GM19238 (cell line): ENCODE measurements around the gene TYMP.

ENCODE experiments used
- DNase-seq: peaks from one replicate; pipeline ENCODE4 v3.0.0; 2011; ENCODE audit warnings: low spot score; ENCODE audit not compliant: insufficient read length

Gene TYMP

GRCh38 chr22:50529897-50530579 lies at the start of gene TYMP:
TSS of gene TYMP (minus strand) at chr22:50530012. CDS start at chr22:50529709, 303 bp downstream.
- peak; percentile 71 for DNase-seq

- no peak for DNase-seq
Measured at GRCh38 chr22:50578776-50579310, 49.0 kb upstream of the TYMP start.

DNA sequence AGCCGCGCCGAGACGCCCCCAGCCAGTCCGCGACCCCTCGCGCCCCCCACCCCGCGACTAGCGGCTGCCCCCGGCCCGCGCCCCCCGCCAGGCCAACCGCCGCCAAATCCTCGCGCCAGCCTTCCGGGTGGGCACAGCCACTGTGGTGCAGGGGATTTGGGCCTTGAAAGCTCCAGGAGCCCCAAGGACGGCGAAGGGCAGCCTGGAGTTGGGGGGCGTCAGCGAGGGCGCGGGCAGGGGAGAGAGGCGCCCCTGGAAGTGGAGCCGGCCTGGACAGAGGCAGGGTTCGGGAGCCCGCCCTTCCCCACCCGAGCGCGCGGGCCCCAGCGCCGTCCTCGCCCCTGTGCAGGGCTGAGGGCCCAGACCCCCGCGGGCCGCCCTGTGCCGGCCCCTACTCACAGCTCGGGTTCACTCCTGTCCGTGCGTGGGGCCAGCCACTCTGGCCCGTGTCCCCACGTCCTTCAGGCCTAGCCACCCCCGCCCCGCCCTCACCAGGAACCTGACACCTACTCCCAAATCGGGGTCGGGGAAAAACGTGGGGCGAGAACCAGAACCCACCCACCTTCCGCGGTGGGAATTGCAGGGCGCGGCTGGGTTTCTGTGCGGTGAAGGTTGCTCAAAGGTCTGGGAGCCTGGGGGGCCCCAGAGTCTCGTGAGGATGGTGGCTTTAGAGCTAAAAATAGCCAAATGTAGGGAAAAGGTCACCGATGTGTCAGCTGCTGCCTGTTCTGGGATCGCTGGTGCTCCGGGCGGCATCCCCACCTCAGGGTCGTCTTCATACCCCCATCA lies 48.4 kb upstream of the TYMP start, which contains the start of gene CPT1B:
CPT1B (minus strand) TSS at position 441 of the 789 bp plus-strand sequence. CDS start 512 bp downstream, outside the sequence.
- DNase-seq, result no peak

- no peak for DNase-seq
Measured at GRCh38 chr22:50577697-50577986, 47.8 kb upstream of the TYMP start.

DNA sequence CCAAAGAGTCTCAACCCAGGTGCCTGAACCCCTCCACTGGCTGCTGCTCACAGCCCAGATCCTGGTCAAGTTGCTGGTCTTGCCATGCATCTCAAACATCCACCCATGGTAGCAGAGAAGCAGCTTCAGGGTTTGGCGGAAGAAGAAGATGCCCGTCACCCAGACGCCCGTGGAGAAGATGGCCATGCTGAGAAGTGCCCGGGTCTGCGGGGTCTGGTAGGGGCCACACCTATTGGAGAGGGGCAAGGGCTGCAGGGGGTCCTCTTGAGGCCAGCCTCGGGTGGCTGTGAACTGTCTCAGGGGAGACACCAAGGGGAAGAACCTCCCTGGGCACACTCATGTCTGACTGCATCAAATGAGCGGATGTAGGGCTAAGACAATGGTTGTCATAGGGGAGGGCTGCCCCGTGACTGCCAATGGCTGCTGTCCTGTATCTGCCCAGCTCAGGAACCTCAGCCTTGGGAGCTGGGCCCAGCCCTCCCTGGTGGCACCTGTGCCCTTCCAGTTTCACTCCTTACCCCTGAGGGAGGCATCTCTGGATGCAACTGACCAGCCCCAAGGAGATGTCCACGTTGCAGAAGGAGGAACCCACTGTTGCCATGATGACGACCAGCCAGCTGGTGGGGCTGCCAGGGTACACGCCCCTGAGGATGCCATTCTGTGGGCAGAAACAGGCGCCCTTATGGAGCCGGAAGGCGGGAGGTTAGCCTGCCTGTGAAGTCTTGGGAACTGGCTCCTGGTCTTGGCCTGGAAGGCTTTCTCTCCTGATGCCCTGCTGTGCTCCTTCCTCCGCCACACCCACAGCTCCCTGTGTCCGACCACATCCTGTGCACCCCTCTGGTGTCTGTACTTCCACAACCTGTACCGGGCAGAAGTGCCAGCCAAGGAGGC lies 47.2 kb upstream of the TYMP start:
- DNase-seq, result no peak

DNA sequence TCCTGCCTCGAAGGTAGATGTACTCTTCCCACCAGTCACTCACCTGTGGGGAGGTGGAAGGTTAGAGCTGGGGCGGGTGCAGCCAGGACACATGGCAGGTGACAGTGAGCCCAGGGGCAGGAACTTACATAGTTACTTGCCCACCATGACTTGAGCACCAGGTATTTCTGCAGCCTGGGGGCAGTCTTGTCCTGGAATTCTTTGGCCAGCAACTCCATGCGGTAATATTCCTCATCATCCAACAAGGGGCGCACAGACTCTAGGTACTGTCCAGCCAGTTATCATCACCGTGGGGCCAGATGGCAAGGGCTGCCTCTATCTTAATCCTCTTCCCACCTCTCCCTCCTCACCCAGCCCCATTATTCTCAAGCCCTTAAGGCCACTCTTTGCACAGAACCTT lies 46.3 kb upstream of the TYMP start:
- no peak for DNase-seq

DNA sequence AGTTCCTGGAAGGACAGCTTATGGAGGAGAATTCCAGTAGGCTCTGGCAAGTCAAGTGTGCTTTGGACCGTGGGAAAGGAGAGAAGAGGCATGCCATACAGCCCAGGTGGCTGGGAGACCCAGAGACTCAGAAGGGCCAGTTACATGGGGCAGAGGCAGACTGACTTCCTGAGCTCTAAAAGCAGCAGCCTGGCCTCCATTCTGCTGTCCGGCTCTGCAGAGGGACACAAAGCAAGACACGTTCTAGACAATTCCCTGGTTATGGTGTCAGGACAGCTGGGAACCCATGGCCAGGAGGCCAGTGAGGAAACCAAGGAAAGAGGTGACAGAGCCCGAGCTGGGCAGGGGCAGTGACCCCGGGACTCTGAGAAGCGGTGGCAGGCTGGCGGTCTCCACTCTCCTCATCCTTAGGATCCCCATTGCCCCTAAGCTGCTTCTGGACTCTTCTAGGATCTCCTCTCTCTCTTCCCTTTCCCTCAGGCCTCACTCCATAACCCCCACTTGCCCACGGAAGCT lies 45.7 kb upstream of the TYMP start:
- DNase-seq, result no peak

GRCh38 chr22:50574383-50574755 lies 44.6 kb upstream of the TYMP start:
- no peak for DNase-seq

DNA sequence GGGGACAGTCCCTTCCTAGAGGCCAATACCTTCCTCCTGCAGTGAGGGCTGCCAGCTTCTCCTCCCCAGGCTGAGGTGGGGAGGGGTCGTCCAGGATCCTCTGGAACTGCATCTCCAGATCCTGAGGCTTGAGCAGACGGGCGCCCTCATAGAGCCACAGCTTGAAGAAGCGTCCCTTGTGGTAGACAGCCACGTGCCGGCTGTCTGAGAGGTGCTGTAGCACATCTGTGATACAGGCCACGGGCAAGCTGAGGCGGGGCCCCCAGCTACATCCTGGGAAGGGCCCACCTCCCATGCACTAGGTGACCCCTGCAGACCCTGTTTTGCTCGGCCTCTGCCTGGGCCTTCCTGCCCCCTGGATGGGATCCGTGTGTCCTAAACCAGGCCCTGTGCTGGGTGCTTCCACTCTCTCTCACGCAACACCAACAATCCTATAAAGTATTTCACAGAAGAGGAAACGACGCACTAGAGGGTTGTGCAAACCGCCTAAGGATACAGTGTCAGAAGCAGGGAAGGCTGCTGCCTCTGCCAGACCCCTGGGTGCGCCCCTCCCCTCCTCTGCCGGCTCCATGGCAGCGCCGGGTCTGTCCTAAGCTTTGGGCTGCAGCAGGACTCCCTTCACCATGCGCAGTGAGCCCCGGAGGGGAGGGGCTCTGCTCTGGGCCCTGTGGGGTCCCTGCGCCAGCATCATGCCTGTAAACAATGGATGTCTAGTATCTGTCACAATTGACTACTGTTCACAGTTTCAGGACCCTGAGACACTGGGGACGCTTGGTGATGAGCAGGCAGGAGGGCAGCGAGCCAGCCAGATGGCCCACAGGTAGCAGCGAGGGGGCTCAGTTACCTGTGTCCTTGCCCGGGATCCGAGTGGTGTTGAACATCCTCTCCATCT lies 43.9 kb upstream of the TYMP start:
- no peak for DNase-seq

- no peak for DNase-seq
Measured at GRCh38 chr22:50572965-50573364, 43.2 kb upstream of the TYMP start.

GRCh38 chr22:50571264-50572175 lies 41.7 kb upstream of the TYMP start:
- DNase-seq, result no peak

DNA sequence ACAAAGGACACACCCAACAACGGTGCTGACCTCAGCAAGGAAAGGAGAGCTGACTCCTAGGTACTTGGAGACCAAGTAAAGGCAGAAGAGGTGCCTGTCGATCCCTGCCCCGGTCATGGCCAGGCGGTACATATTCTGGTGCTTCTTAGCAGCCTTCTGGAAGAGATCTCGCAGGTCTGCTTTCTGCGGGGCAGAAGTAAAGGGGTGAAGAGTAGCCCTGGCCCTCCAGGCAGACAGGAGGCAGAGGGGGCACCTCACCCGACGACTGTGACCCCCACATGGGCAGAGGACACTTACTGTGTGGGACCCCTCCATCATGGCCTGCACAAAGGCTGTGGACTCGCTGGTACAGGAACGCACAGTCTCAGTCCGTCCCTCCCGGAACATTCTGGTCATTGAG lies 41.0 kb upstream of the TYMP start:
- no peak for DNase-seq

DNA sequence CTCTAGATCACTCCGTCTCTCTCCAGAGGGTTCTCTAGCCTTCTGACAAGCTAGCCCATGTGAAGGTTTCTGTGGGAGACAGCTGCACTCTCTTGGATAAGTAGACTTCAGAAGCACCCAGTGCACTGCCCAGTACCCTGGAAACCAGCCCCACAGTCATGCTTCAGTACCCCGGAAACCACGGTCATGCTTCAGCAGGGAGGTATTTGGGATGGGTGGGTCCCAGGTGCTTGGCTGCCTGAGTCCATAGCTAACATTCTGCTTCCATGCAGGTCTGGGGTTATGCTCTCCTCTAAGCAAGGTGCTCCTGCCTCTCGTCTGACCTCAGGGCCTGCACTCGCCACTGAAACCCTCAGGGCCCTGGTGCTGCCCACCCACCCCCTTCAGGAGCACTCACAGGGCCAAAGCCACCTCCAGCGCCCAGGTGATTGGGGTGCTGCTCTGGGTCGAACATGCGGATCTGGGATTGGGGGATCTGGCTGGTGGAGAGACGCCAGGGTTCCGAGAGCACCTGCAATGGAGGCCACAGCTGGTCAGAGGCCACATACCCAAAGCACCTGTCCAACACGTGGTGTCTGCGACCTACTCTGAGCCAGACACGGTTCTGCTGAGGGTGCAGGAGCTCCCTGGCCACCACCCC lies 40.2 kb upstream of the TYMP start:
- peak; percentile 28 for DNase-seq

DNA sequence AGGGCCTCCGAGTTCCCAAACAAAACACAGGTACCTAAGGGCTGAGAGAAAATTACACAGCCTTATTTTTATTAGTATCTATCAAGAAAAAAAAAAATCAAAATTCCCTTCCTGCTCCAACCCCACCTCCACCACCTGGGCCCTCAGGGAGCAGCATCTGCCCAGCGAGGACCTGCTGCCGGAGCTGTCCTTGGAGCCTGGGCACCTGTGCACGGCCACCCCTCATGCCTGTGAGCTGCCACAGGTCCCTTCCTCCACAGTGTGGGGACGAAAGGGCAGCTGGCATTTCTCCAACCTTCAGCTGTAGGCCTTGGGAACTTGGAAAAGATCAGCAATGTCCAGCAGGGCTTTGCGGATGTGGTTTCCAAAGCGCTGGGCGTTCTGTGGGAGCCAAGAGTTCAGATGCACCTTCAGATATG lies 39.2 kb upstream of the TYMP start:
- DNase-seq, result no peak

GRCh38 chr22:50568626-50569025 lies 38.8 kb upstream of the TYMP start:
- no peak for DNase-seq

- DNase-seq, result no peak
Measured at GRCh38 chr22:50567721-50568252, 38.0 kb upstream of the TYMP start.

GRCh38 chr22:50564289-50564688 lies 34.5 kb upstream of the TYMP start:
- no peak for DNase-seq

- DNase-seq, result no peak
Measured at GRCh38 chr22:50563413-50564160, 33.8 kb upstream of the TYMP start.
